Glutamatergic neuron (in vitro differentiated cells): ENCODE measurements around the gene RPLP2. TPM values are rescaled to one million over a fixed set of nuclear protein-coding genes. Genes with fewer than 3 reads are reported as not detected.

ENCODE experiments used
- DNase-seq: peaks from one replicate; pipeline ENCODE4 v3.0.0; 2022
- H3K27ac Mint-ChIP-seq: one replicate; pipeline ENCODE4 v1.8.0; 2020; ENCODE audit warnings: mild to moderate bottlenecking, mixed read lengths, inconsistent platforms; ENCODE audit not compliant: unreplicated experiment
- H3K27me3 Mint-ChIP-seq: one replicate; pipeline ENCODE4 v1.8.0; 2020; ENCODE audit warnings: mild to moderate bottlenecking, moderate library complexity, mixed read lengths, inconsistent platforms; ENCODE audit not compliant: unreplicated experiment
- H3K36me3 Mint-ChIP-seq: one replicate; pipeline ENCODE4 v1.8.0; 2020; ENCODE audit warnings: mild to moderate bottlenecking, mixed read lengths, inconsistent platforms; ENCODE audit not compliant: unreplicated experiment
- H3K4me1 Mint-ChIP-seq: one replicate; pipeline ENCODE4 v1.8.0; 2020; ENCODE audit warnings: mild to moderate bottlenecking, low read depth, mixed read lengths, inconsistent platforms; ENCODE audit not compliant: unreplicated experiment
- H3K4me3 Mint-ChIP-seq: one replicate; pipeline ENCODE4 v1.8.0; 2020; ENCODE audit warnings: mild to moderate bottlenecking, mixed read lengths, inconsistent platforms; ENCODE audit not compliant: unreplicated experiment
- H3K9me3 Mint-ChIP-seq: one replicate; pipeline ENCODE4 v1.8.0; 2020; ENCODE audit warnings: mild to moderate bottlenecking, moderate library complexity, mixed read lengths, inconsistent platforms; ENCODE audit not compliant: unreplicated experiment
- CTCF ChIP-seq: fragments of 200-600 bp; sonication (generic); IDR thresholded peaks from one replicate; pipeline ENCODE4 v1.5.0; 2021; ENCODE audit not compliant: partially characterized antibody, unreplicated experiment
- total RNA-seq: library from RNA; stranded (reverse); fragmentation: NEBNext Ultra II Directional; extraction: Animal tissue kit (Norgen Biotek cat#: 25700); gene quantifications from one replicate; pipeline ENCODE4 v1.2.1, GENCODE V29; 2021; ENCODE audit not compliant: unreplicated experiment

RPLP2 gene
- total RNA-seq, 1 donor from 2014 or later: 997 TPM

GRCh38 chr11:855330-855674 is 45.5 kb downstream of the RPLP2 start:
- no peak for TF ChIP-seq CTCF
- DNase-seq: no peak
- Mint-ChIP-seq H3K27me3 (peaks cover 18% of the 10 kb centered on the region), H3K4me3 (peak overlapping the region; percentile 38), H3K36me3 (no peaks in the 10 kb centered on the region), H3K4me1 (peaks cover 22% of the 10 kb centered on the region), H3K27ac (peak overlapping the region; percentile 55), H3K9me3 (peaks cover 14% of the 10 kb centered on the region)

GRCh38 chr11:855796-856195 is 46.0 kb downstream of the RPLP2 start:
- no peak overlapping the region for H3K4me3 Mint-ChIP-seq
- no peak for DNase-seq
- H3K9me3 Mint-ChIP-seq: peaks cover 14% of the 10 kb centered on the region
- peaks cover 22% of the 10 kb centered on the region for H3K4me1 Mint-ChIP-seq
- peak overlapping the region; percentile 98 for H3K27ac Mint-ChIP-seq
- no peaks in the 10 kb centered on the region for H3K36me3 Mint-ChIP-seq
- peaks cover 18% of the 10 kb centered on the region for H3K27me3 Mint-ChIP-seq
- no peak for TF ChIP-seq CTCF

- H3K4me1 Mint-ChIP-seq: peaks cover 25% of the 10 kb centered on the region
- H3K9me3 Mint-ChIP-seq: peaks cover 14% of the 10 kb centered on the region
- peak overlapping the region; percentile 67 for H3K4me3 Mint-ChIP-seq
- H3K27me3 Mint-ChIP-seq: peaks cover 18% of the 10 kb centered on the region
- TF ChIP-seq CTCF: no peak
- H3K27ac Mint-ChIP-seq: peak overlapping the region; percentile 98
- no peak for DNase-seq
- no peaks in the 10 kb centered on the region for H3K36me3 Mint-ChIP-seq
Measured at GRCh38 chr11:856397-856796, 46.6 kb downstream of the RPLP2 start.

GRCh38 chr11:858053-858761 is 48.4 kb downstream of the RPLP2 start:
- Mint-ChIP-seq H3K27ac (peak overlapping the region; percentile 72), H3K27me3 (peaks cover 22% of the 10 kb centered on the region), H3K4me3 (peak overlapping the region; percentile 67), H3K4me1 (peaks cover 26% of the 10 kb centered on the region), H3K36me3 (no peaks in the 10 kb centered on the region), H3K9me3 (peaks cover 15% of the 10 kb centered on the region)
- TF ChIP-seq CTCF: no peak
- DNase-seq: no peak

GRCh38 chr11:858762-859339 is 49.1 kb downstream of the RPLP2 start:
- no peak for DNase-seq
- TF ChIP-seq CTCF: no peak
- peaks cover 26% of the 10 kb centered on the region for H3K4me1 Mint-ChIP-seq
- no peaks in the 10 kb centered on the region for H3K36me3 Mint-ChIP-seq
- H3K27ac Mint-ChIP-seq: peak overlapping the region; percentile 72
- H3K4me3 Mint-ChIP-seq: no peak overlapping the region
- peaks cover 22% of the 10 kb centered on the region for H3K27me3 Mint-ChIP-seq
- peaks cover 15% of the 10 kb centered on the region for H3K9me3 Mint-ChIP-seq
